Measurements from ENCODE around the gene WWOX.

GRCh38 chr16:78706637-78707036, 607.2 kb downstream of the WWOX start:
- TF ChIP-seq CTCF (IDR thresholded peaks at IDR 0.05; ENCODE audit: low read depth, low read length) (no peak), POLR2A (IDR thresholded peaks at IDR 0.05; ENCODE audit: extremely low read depth, insufficient read length) (no peak)

Measured in NB4 (cell line).